Measurements from ENCODE around the gene RSPO3.
"Not testable (repeated sequence)": the region's sequence is repeated elsewhere in the genome, so short reads cannot be mapped to it uniquely, and the experiment has no call there.

- TF ChIP-seq POLR2AphosphoS5 (IDR thresholded peaks at IDR 0.05; ENCODE audit: borderline replicate concordance, low read depth, low read length); EZH2 (IDR thresholded peaks at IDR 0.05): not testable (repeated sequence)
Measured at GRCh38 chr6:127097442-127097841, 21.0 kb upstream of the RSPO3 start.

Data from SK-N-MC (cell line).